HG03469 (cell line): Measurements from ENCODE around the gene RAET1G.
"Not testable (repeated sequence)": the region's sequence is repeated elsewhere in the genome, so short reads cannot be mapped to it uniquely, and the experiment has no call there.

Experiments used
- ATAC-seq: cut with Tn5 transposase; IDR thresholded peaks from one replicate; pipeline ENCODE4 v1.9.1; 2021; ENCODE audit warnings: mild to moderate bottlenecking, moderate library complexity, moderate number of reproducible peaks; ENCODE audit not compliant: unreplicated experiment

RAET1G gene

DNA sequence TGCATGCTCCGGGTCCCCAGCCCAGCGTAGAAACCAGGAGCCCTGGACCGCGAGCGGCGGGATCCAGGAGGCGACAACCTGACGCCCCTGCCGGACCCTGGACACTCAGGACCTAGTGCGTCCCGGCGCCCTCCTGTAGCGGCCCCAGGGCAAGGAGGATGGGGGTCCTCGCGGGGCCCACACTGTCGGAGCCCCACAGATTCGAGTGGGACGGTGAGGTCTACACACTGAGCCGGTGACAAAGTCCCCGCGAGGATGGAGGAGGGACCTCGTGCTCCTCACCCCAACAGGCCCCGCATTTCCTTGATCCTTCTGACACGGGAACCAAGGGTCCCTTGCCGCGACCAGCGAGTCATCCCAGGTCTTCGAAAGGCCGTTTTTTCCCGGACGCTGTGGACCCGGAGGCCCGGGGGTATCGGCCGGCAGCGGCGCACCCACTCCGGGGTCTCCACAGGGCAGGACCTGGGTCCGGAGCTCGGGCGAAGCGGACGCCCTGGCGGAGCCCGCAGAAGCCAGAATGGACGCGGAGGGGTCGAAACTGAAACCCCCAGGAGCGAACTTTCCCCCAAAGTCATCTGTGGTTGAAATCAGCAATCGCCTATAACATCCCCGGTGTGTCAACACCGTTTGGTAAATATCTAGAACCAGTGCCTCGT lies 31.5 kb upstream of the RAET1G start:
- not testable (repeated sequence) for ATAC-seq

DNA sequence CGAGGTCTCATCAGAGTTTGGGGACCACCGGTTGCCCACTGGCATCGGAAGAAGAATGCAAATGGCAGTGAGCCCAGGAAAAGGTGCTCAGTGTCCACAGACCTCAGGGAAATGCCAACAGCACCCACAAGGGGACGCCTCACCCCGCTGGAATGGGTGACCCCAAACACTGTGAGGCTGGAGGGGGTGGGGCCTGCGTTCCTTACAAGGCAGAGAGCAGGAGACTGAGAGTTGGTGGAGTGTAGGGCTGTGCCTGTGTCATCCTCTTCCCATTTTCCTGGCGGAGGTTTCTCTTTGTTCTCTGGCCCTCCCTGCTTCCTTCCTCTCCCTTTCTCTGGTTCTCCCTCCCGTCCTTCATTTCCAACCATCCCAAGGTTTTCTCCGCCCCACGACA lies 31.0 kb upstream of the RAET1G start:
- not testable (repeated sequence) for ATAC-seq

DNA sequence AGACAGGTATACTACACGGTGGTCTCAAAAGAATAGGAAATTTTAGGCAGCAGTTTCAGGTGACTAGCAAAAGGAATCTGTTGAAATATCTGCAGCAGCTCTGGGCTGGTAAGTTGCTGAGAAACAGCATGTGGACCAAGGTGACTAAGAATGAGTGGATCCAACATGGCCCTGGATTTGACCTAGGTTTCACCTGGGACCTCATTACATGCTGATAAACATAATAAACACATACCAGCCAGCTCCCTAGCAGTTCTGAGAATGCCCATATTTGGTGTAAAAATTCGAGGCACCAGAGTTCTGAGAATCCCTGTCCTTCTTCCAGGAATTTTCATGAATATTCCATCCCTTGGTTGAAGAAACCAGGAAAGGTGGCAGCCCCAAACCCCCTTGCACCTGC lies 30.5 kb upstream of the RAET1G start:
- ATAC-seq: not testable (repeated sequence)

DNA sequence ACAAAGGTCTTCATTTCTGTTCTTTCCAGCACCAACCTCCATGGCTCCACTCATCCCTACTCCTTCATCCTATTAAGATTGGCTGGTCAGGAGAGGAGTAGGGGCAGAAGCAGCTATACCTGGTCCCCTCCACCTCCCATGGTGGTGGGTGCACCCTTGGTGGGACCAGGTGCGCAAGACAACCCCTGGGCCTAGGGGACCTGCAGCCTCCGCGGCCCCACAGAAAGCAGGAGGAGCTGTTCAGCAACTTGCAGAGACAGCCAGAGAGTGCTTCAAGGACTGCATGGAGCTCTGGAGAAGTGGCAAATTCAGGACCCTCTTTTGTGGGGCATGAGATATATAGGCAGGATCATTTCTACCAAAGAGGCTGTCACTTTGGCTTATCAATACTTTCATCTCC lies 28.7 kb upstream of the RAET1G start:
- ATAC-seq: no peak

DNA sequence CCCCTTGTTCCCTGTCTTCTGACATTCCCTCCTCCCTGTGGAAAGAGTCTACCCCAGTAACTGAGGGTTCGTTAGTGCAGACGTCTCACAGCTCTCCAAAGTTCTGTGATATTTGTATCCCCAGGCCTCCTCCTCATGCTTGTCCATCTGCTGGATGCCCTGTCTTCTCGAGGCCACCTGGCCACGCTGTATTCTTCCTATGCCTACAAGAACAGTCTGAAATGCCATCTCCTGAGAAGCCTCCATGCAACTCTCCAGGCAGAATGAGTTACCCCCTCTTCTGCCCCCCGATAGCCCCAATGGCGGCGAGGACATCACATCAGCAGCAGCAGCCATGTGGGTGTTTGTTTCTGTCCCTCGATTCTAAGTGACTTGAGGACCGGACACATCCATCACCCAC lies 28.2 kb upstream of the RAET1G start:
- no peak for ATAC-seq

DNA sequence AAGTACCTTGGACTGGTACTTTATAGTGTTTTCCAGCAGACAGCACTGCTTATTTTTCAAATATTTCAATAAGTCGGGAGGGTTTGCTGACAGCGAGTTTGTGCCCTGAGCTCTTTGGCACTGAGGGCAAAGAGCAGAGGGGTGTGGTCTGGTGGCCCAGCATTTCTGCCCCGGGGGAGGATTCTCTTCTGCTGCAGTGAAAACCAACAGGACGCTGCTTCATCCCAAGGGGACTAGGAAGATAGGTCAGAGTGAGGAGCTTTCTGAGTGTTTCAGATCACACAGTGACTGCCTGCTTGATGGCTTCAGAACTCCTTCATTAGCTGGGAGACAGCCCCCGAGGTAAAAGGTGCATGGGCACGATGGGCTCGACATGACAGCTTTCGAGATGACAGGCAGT lies 27.5 kb upstream of the RAET1G start:
- no peak for ATAC-seq

DNA sequence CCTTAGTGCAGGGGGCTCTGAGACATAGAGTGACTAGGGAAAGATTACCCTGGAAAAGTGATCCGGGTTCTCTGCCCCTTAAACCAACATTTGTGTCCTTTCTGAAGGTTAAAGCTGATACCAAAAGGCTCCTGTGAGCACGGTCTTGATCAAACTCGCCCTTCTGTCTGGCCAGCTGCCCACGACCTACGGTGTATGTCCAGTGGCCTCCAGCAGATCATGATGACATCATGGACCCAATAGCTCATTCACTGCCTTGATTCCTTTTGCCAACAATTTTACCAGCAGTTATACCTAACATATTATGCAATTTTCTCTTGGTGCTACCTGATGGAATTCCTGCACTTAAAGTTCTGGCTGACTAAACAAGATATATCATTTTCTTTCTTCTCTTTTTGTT lies 25.7 kb upstream of the RAET1G start:
- ATAC-seq: no peak

DNA sequence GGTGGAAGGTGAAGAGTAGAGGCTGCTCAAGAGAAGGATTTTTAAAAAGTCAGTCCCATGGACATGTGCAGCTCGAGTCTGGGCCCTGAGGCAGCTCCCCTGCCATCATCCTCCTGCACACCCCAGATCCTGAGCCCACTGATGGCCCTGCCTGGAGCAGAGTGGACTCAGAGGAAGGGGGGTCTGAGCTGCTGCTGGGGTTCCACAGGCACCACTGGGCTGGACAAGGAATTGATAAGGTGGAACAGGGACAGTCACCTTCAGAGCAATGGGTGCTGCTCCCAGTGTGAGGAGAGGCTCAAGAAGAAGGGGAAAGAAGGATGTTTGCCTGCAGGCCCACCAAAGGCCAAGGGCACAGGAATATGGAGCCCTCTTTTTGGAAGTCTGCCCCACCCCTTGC lies 25.1 kb upstream of the RAET1G start:
- ATAC-seq: no peak

DNA sequence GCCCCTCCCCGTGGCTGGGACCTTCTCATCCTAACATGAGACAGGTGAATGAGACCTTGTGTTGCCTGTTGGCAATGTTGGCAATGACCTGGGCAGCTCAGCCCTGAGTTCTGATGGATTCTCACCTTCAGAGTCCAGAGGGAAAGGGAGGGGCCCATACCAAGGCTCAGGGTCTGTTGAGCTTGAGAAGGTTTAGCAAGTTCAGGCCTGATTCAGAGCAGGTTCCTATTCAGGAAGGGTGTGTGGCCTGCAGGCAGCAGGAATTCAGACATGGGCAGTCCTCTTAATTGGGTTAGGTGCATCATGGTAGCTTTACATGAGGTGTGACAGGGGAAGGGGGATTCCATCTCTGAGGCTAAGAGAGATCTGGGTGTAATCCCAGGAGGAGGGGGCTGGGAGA lies 24.6 kb upstream of the RAET1G start:
- ATAC-seq: not testable (repeated sequence)

DNA sequence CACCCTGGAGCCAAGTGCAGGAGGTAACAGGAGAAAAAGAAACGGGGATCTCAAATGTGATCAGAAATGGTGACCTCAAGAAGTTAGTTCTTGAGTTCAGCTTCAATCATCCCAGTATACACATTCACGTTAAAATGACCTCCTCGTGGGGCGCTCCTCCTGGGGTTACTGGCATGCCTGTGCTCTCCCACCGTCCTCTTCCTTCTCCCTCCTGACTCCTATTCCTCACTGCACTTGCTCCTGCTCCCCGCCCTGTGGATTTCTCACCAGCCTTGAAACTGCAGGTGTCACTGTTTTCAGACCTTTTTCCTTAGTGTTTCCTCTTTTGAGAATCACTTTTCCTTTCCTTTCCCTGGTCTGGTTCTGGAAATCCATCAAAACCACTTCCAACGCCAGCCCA lies 23.7 kb upstream of the RAET1G start:
- ATAC-seq: not testable (repeated sequence)

DNA sequence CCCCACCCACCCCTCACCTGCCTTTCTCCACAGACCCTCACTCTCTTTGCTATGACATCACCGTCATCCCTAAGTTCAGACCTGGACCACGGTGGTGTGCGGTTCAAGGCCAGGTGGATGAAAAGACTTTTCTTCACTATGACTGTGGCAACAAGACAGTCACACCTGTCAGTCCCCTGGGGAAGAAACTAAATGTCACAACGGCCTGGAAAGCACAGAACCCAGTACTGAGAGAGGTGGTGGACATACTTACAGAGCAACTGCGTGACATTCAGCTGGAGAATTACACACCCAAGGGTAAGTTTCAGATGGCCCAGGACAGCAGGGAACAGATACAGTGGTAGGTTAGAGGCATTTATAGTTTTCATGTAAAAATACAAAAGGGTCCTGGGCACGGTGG lies 22.4 kb upstream of the RAET1G start:
- ATAC-seq: not testable (repeated sequence)

DNA sequence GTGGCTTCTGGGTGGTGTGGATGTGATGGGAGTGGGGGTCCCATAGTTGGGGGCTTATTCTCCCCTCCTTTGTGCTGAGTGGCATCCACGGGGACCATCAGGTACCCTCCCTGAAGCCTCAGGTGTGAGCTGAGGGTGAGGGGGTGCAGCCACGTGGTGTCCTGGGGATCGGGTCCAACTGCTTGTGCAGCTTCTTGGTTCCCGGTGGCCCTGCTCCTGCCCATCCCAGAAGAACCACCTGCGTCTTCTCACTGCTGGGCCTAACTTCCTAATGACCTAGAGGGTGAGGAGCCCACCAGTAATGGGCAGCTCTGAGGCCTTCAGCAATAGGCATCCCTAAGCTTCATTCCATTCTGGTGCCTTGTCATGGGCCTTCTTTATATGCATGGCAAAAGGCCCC lies 20.4 kb upstream of the RAET1G start:
- not testable (repeated sequence) for ATAC-seq

DNA sequence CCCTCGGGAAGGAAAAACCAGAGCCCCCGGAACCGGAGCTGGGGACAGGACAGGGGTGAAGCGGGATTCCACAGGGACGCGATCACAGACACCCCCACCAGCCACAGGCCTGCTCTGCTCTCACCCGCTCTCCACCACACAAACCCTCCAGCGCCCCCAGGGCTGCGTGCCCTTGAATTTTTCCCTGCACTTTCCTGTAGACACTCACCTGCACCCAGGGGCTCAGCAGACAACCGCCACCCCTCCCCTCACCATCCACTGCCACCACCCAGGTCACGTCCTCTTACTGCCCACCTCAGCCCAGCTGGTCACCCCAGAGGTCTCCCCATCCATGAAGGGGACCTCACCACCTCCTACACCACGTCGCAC lies 19.5 kb upstream of the RAET1G start:
- no peak for ATAC-seq

DNA sequence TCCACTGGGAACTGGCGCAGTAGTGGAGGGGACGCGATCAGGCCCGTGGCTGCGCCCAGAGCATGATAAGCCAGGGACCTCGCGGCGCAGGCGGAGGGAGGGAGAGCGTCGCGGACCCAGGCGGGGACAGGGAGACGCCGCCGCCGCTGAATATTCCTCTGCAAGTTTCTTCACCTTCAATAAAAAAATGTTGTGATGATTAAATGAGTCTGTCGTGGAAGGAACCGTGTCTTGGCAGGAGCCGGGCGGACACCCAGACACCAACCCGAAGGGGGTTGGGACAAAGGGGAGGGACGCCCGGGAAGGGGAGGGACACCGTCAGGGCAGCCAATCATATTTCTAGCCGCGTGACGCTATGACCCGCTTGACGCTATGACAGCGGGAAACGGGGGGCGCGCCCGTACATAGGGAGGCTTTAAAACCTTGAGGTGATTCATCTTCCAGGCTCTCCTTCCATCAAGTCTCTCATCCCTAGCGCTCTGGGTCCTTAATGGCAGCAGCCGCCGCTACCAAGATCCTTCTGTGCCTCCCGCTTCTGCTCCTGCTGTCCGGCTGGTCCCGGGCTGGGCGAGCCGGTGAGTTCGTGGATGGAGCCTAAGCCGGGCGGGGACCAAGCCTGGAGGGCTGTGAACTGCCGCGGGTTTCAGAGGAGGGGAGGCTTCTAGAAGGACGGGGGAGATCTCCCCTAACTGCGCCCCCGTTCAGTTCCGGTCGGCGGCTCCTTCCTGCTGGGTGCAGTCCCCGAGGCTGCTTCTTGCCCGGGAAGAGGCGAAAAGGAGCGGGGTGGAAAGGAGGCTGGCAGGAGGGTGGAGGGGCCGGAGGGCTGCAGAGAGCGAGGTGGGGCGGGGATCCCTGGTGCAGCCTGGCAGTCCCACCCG lies 18.9 kb upstream of the RAET1G start, which contains the start of gene ULBP2:
Gene ULBP2 (plus strand): TSS at position 432 of the 878 bp plus-strand sequence. CDS start 59 bp downstream, at position 491.
- ATAC-seq: no peak

DNA sequence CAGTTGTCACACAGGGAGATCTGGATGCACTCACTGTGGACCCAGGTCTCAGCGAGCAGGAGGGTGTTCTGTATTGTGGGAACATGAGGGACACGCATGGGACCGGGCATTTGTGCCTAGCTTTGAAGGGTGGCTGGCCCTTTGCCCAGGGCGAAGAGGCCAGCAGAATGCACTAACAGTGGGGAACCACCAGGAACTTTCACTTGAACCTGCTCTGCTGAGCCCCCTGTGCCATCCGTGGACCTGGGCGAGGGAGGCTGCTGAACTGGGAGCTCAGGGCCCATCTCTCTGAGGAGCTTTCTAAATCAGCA lies 17.7 kb upstream of the RAET1G start:
- no peak for ATAC-seq

DNA sequence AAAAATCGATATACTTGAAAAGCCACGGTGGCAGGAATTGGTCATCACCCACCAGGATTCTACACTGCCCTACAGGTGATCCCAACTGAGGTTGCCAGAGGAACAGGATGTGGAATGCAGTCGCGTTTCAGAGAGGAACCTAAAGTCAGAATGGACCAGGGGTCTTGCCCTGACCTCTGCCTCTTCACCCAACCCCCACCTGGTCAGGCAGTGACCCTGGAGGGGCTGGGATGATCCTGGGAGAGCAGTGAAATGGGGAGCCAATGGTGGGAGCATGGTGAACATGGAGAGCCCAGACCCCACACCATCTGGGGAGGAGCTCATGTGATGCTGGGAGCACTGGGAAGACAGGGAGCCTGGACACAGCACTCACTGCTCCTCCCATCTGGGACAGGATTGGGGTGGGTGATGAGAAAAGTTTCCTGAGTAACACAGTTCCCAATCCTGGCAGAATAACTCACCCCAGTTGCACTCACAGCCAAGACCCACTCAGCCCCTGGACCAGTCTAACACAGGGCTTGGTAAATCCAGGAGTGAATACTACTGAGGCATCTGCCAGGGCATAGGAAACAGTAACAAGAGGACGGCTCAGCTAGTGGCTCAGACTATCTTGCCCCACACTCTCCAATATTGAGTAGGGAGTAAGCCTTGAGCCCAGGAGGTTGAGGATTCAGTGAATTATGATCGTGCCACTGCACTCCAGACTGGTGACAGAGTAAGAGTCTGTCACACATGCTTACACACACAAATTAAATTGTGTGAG lies 17.2 kb upstream of the RAET1G start:
- no peak for ATAC-seq

DNA sequence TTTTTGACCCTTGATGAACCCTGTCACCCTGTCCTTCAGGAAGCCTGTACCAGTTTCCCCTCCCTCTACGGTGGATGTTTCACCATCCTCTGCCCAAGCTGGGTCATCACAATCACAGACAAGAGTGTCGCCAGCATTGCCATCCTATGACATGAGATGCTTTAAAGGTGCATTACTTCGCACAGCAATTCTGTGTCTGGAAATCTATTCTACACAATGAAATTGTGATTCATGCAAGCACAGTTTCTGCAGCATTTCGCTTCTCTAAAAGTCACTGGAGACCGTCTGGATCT lies 16.4 kb upstream of the RAET1G start:
- no peak for ATAC-seq

DNA sequence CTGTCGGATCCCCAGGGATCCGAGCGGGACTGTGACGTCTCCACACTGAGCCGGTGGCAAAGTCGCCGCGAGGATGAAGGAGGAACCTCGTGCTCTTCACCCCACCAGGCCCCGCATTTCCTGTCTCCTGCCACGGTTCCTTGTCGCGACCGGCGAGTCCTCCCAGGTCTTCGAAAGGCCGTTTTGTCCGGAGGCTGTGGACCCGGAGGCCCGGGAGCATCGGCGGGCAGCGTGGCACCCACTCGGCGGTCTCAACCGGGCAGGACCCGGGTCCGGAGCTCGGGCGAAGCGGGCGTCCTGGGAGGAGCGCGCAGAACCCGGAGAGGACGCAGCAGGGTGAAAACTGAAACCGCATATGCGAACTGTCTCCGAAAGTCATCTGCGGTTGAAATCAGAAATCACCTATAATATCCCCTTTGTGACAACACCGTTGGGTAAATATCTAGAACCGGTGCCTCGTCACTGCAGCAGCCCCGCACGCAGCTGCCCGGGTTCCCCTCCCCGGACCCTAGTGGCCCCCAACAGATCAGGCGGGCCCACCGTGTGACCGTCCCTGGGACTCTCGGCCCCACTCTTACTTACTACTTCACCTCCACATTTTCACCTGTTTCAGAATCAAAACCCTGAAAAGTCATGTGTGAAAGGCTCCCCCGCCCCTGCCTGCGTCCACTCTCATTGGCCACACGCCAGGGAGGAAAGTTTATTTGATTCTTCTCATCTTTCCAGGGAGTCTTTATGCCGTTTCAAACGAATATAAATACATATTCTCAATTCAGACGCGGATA lies 15.8 kb upstream of the RAET1G start:
- ATAC-seq: peak; percentile 60

DNA sequence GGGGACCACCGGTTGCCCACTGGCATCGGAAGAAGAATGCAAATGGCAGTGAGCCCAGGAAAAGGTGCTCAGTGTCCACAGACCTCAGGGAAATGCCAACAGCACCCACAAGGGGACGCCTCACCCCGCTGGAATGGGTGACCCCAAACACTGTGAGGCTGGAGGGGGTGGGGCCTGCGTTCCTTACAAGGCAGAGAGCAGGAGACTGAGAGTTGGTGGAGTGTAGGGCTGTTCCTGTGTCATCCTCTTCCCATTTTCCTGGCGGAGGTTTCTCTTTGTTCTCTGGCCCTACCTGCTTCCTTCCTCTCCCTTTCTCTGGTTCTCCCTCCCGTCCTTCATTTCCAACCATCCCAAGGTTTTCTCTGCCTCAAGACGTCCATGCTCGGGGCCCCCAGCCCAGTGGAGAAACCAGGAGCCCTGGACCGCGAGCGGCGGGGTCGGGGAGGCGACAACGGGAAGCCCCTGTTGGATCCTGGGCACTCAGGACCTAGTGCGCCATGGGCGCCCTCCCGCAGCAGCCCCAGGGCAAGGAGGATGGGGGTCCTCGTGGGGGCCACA lies 15.2 kb upstream of the RAET1G start:
- not testable (repeated sequence) for ATAC-seq

DNA sequence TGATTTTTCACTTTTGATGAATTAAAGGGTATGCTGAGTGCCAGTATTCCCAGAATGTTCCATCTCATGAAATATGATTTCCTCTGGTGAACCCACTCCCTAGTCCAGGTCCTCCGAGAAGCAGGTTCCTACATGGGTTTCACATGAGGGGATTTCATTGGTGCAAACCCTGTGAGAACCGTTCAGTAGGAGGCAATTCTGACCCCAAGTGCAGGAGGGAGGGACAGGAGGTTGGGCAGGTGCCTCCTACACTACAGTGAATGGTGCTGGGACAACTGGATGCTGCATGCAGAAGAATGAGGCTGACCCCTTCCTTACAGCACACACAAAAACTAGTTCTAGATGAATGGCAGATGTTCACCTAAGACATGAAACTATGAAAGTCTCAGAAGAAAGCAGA lies 13.8 kb upstream of the RAET1G start:
- no peak for ATAC-seq

DNA sequence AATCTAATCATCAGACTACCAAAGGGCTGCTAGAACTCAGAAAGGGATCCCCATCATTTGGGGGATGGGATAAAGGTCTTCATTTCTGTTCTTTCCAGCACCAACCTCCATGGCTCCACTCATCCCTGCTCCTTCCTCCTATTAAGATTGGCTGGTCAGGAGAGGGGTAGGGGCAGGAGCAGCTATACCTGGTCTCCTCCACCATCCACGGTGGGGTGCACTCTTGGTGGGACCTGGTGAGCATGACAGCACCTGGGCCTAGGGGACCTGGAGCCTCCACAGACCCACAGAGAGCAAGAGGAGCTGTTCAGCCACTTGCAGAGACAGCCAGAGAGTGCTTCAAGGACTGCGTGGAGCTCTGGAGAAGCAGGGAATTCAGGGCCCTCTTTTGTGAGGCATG lies 12.7 kb upstream of the RAET1G start:
- no peak for ATAC-seq
